Transverse colon (tissue), 4 donors: ENCODE data around the gene BRF1.

Source experiments
- CTCF ChIP-seq, 5 experiments: fragments of 200-600 bp in 3 of 5; fragments of 450-650 bp in 2 of 5; sonication (generic) in 3 of 5; IDR thresholded peaks; 1 replicate in 2 of 5; 2 replicates in 3 of 5; pipeline ENCODE4 v1.5.1; 2016 to 2017; ENCODE audit warnings: antibody characterized with exemption in 5 of 5, inconsistent platforms in 3 of 5, mild to moderate bottlenecking in 2 of 5, moderate library complexity in 1 of 5
- EP300 ChIP-seq: sonication (generic); formaldehyde crosslinking; IDR thresholded peaks from one replicate; pipeline ENCODE4 v1.6.1; 2017; ENCODE audit warnings: antibody characterized with exemption, low read depth
- POLR2A ChIP-seq: fragments of 450-650 bp; IDR thresholded peaks from one replicate; pipeline ENCODE4 v1.6.1; 2016; ENCODE audit warnings: antibody characterized with exemption, mild to moderate bottlenecking, moderate library complexity
- POLR2AphosphoS5 ChIP-seq, 3 donors: sonication (generic); formaldehyde crosslinking; IDR thresholded peaks; one replicate each; pipeline ENCODE4 v1.6.1; 2016; ENCODE audit warnings: antibody characterized with exemption in 3 of 3

- TF ChIP-seq CTCF (IDR thresholded peaks at IDR 0.05) (no peak), POLR2A (no peak), POLR2AphosphoS5 (IDR thresholded peaks at IDR 0.05) (no peak), EP300 (no peak)
These were observed 49.2 kb upstream of the BRF1 start for GRCh38 chr14:105349992-105350391.
